Measurements from ENCODE around the gene RNF157. TPM values are rescaled to one million over a fixed set of nuclear protein-coding genes. Genes with fewer than 3 reads are reported as not detected.

Gene RNF157
- total and polyA plus RNA-seq, 10 of the 15 experiments (the other 5 are each of a cell fraction or from before 2014, with no cell fraction given): 1.4 to 15.9 (median 9.6) TPM

- TF ChIP-seq SUPT20H (IDR thresholded peaks at IDR 0.05; ENCODE audit: borderline replicate concordance, control insufficient read depth, low read depth, low read length): no peak
- TF ChIP-seq GATAD2B (conservative IDR thresholded peaks at IDR 0.05; ENCODE audit: low read depth): no peak; the same call in 1 of the 2 replicates
- TF ChIP-seq NFXL1 (IDR thresholded peaks at IDR 0.05; ENCODE audit: borderline replicate concordance): no peak
- no peak for TF ChIP-seq NR2C2 (IDR thresholded peaks at IDR 0.05; ENCODE audit: borderline replicate concordance, control insufficient read depth, insufficient read length, low read depth)
- TF ChIP-seq LARP7 (IDR thresholded peaks at IDR 0.05): peak; percentile 79; the same call in 1 of the 2 replicates
- TF ChIP-seq, protein P1, sequence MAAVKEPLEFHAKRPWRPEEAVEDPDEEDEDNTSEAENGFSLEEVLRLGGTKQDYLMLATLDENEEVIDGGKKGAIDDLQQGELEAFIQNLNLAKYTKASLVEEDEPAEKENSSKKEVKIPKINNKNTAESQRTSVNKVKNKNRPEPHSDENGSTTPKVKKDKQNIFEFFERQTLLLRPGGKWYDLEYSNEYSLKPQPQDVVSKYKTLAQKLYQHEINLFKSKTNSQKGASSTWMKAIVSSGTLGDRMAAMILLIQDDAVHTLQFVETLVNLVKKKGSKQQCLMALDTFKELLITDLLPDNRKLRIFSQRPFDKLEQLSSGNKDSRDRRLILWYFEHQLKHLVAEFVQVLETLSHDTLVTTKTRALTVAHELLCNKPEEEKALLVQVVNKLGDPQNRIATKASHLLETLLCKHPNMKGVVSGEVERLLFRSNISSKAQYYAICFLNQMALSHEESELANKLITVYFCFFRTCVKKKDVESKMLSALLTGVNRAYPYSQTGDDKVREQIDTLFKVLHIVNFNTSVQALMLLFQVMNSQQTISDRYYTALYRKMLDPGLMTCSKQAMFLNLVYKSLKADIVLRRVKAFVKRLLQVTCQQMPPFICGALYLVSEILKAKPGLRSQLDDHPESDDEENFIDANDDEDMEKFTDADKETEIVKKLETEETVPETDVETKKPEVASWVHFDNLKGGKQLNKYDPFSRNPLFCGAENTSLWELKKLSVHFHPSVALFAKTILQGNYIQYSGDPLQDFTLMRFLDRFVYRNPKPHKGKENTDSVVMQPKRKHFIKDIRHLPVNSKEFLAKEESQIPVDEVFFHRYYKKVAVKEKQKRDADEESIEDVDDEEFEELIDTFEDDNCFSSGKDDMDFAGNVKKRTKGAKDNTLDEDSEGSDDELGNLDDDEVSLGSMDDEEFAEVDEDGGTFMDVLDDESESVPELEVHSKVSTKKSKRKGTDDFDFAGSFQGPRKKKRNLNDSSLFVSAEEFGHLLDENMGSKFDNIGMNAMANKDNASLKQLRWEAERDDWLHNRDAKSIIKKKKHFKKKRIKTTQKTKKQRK (IDR thresholded peaks at IDR 0.05; ENCODE audit: low read depth, low read length): no peak
- TF ChIP-seq SRF (IDR thresholded peaks at IDR 0.05; ENCODE audit: low read depth in 2 of 2, low read length in 2 of 2): 0 out of 4 replicates have a peak, but pooled peaks of 1 of the 2 experiments have one; percentile 14
- TF ChIP-seq TCF12 (IDR thresholded peaks at IDR 0.05; ENCODE audit: low read depth, low read length): peak; percentile 96
- no peak for TF ChIP-seq NFYA (IDR thresholded peaks at IDR 0.05; ENCODE audit: borderline replicate concordance, low read depth, low read length)
- peak; percentile 89 for TF ChIP-seq CREM (IDR thresholded peaks at IDR 0.05; ENCODE audit: low read depth)
- peak; percentile 59; the same call in 1 of the 2 replicates for TF ChIP-seq RAD51 (IDR thresholded peaks at IDR 0.05)
- peak; percentile 99 for TF ChIP-seq PAX5 (IDR thresholded peaks at IDR 0.05; ENCODE audit: borderline replicate concordance, low read depth, low read length)
- TF ChIP-seq HDGF (IDR thresholded peaks at IDR 0.05): peak; percentile 56; the same call in 1 of the 2 replicates
- no peak for TF ChIP-seq TCF7 (IDR thresholded peaks at IDR 0.05; ENCODE audit: borderline replicate concordance)
- peak; percentile 19 for TF ChIP-seq MYC (IDR thresholded peaks at IDR 0.05; ENCODE audit: insufficient read depth, insufficient read length, insufficient replicate concordance, low read length, severe bottlenecking)
- no peak for TF ChIP-seq PML (IDR thresholded peaks at IDR 0.05; ENCODE audit: low read length)
- peak; percentile 72; the same call in 1 of the 2 replicates for TF ChIP-seq DPF2 (IDR thresholded peaks at IDR 0.05)
- TF ChIP-seq TARDBP (IDR thresholded peaks at IDR 0.05; ENCODE audit: borderline replicate concordance): no peak; the same call in none of the 2 replicates
- TF ChIP-seq ETV6 (conservative IDR thresholded peaks at IDR 0.05 in 1 of 2, IDR thresholded peaks at IDR 0.05 in 1 of 2; ENCODE audit: borderline replicate concordance in 1 of 2, low read depth in 1 of 2): peak in 1 of 2 experiments; percentile 91; a peak in 2 of 4 replicates
- peak; percentile 86 for TF ChIP-seq SMARCA5 (IDR thresholded peaks at IDR 0.05)
- no peak for TF ChIP-seq RUNX3 (IDR thresholded peaks at IDR 0.05; ENCODE audit: low read length)
- TF ChIP-seq ZBTB11 (CRISPR knock-in tag; IDR thresholded peaks at IDR 0.05): no peak
- no peak; the same call in 1 of the 2 replicates for TF ChIP-seq ESRRA (IDR thresholded peaks at IDR 0.05; ENCODE audit: low read length)
Observed at GRCh38 chr17:76271669-76272540, 31.6 kb upstream of the RNF157 start (continued).

Data from GM12878 (cell line).